AG10803 (cell line): ENCODE results near the gene GDF9.

ENCODE experiments used
- DNase-seq: peaks from one replicate; pipeline ENCODE4 v3.0.0; 2010; ENCODE audit warnings: low read depth
- H3K4me3 ChIP-seq: 2 replicates; pipeline ENCODE4 v1.5.1; 2011; ENCODE audit warnings: mild to moderate bottlenecking, low read length, control low read depth
- TF ChIP-seq, protein P1 (sequence below): conservative IDR thresholded peaks from 2 replicates; pipeline ENCODE4 v1.5.1; 2011; ENCODE audit warnings: mild to moderate bottlenecking, low read length, control low read depth, inconsistent platforms

Gene GDF9

DNA sequence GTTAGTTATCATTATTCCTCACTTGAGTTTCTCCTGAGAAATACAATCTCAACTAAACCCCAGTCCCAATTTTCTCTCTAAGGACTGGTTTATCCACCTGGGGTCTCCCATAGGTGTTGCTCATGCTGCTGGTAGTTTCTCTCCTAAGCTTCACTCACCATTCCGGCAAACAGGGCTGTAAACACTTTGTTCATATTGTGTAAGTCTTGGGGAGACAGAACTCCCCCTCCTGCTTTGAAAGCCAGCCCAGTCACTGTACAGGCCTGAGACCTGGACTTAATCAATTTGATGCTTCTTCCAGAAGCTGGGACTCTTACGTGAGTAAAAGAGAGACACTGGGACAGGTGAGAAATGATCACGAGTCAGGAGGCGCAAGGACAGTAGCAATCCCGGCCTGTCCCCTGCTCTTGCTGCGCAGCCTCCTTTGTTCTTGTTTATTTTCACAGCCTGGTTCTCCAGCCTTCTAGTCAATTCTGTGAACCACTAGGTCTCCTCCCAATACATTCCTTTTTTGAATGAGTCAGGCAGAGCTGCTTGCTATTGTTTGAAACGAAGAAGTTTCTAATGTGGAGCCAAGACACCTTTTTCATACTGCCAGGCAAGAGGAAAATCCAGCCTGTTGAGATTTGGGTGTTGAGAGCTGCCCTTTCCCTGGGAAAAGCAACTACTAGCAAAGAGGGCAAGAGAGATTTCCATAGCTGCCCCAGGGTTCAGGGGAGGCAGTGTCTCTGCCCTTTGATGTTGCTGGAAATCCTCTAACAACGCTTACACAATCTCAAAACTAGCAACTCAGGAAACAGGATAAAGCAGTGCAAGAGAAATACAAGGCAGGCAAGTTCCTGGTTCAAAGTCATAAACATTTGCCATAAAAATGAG is 26.6 kb downstream of the GDF9 start:
- H3K4me3 ChIP-seq, result no peak overlapping the region
- TF ChIP-seq, protein P1, sequence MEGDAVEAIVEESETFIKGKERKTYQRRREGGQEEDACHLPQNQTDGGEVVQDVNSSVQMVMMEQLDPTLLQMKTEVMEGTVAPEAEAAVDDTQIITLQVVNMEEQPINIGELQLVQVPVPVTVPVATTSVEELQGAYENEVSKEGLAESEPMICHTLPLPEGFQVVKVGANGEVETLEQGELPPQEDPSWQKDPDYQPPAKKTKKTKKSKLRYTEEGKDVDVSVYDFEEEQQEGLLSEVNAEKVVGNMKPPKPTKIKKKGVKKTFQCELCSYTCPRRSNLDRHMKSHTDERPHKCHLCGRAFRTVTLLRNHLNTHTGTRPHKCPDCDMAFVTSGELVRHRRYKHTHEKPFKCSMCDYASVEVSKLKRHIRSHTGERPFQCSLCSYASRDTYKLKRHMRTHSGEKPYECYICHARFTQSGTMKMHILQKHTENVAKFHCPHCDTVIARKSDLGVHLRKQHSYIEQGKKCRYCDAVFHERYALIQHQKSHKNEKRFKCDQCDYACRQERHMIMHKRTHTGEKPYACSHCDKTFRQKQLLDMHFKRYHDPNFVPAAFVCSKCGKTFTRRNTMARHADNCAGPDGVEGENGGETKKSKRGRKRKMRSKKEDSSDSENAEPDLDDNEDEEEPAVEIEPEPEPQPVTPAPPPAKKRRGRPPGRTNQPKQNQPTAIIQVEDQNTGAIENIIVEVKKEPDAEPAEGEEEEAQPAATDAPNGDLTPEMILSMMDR, result no peak
- DNase-seq, result peak; percentile 54

DNA sequence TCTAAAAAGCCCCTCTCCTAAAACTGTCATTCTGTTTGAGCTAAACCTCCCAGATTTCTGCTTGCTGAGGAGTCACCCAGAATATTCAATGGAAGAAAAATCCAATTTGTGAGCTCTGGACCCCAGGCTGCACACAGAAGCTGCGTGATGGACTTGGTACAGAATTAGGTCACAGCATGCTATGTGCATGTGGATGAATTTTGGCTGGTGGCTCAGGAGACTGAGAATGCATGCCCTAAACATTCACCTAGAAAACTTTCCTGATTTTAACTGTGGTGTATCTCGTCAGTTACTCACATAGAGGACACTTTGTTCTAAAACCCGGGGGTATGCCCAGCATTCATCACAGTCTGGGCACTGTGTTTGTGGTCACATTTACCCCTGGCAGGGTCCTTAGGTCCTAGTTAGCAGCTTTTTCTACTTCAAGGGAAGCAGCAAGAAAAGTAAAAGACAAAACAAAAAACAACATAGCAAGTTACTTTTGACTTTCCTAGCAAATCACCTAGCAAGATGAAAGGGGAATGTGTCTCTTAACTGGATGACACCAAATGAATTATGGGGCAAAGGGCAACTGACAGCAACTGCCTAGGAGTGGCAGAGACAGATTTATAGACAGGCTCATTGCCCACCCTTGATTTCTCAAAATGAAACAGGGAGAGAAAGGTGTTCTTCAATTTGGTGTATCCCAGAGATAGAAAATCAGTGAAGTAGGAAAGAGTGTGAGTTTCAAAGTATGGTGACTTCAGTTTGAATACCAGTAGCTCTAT is 27.6 kb downstream of the GDF9 start:
- no peak for DNase-seq
- no peak overlapping the region for H3K4me3 ChIP-seq
- TF ChIP-seq, protein P1, result no peak

DNA sequence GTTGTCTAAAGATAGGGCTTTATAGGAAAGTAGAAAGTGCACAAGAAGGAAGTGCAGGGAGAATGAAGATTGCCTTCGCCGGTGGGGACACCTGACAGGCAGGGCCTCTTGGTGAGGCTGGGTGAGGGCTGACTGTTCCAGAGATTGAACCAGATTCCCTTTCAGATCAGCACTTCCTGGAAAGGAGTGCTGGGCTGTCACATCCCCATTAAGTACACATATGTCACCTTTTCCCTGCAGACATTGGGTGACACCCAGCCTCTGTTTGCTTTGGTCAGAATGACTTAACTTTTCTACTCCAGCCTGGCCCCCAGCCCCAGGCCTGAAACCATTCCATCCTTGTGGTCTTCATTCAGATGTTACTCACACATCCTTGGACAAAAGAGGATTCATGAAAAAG is 28.4 kb downstream of the GDF9 start:
- no peak overlapping the region for H3K4me3 ChIP-seq
- DNase-seq, result no peak
- TF ChIP-seq, protein P1, result no peak

DNA sequence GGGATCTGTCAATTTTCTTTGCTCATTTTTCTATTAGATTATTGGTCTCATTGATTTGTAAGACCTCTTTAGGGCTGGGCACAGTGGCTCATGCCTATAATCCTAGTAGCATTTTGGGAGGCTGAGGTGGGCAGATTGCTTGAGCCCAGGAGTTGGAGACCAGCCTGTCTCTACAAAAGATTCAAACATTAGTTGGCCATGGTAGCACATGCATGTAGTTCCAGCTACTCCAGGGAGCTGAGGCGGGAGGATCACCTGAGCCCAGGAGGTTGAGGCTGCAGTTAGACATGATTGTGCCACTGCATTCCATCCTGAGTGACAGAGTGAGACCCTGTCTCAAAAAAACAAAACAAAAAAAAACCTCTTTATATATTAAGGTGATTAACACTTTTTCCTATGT is 29.4 kb downstream of the GDF9 start:
- no peak for DNase-seq
- H3K4me3 ChIP-seq, result no peak overlapping the region
- TF ChIP-seq, protein P1, result no peak

DNA sequence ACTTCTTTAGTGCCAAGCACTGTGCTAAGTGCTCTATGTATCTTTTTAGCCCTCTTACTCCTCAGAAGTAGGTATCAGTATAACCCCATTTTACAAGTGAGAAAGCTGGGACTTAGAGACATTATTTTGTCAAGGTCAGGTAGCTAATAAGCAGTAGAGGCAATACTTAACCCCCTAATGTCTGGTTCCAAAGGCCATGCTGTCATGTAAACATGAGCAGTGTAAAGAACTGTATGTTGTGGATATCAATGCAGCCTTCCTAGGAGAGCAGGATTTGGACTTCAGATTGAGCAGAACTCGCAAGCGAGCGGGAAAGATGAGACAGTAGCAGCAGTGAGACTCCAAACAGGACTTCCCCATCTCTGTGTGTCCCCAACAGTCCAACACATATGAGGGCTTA is 32.2 kb downstream of the GDF9 start:
- DNase-seq, result no peak
- H3K4me3 ChIP-seq, result no peak overlapping the region
- TF ChIP-seq, protein P1, result no peak

DNA sequence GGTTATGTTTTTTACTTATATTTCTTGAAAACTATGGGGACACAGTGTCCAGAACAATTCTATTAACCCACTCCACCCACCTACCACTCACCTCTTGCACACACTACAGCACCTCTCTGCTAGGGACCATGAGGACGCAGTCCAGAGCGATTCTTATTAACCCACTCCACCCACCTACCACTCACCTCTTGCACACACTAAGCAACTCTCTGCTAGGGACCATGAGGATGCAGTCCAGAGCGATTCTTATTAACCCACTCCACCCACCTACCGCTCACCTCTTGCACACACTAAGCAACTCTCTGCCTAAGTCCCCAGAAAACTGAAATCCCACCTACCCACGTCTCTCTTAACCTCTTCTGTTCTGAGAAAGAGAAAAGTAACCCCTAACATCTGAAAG is 33.7 kb downstream of the GDF9 start:
- TF ChIP-seq, protein P1, result no peak
- no peak overlapping the region for H3K4me3 ChIP-seq
- DNase-seq, result no peak
